ENCODE results near the gene CD247. TPM values are rescaled to one million over a fixed set of nuclear protein-coding genes. Genes with fewer than 3 reads are reported as not detected.

Gene CD247
- total and polyA plus RNA-seq, 9 of the 15 experiments (the other 6 are each of a cell fraction or from before 2014, with no cell fraction given), result 0.08 to 0.42 (median 0.28) TPM; not detected in 5

DNA sequence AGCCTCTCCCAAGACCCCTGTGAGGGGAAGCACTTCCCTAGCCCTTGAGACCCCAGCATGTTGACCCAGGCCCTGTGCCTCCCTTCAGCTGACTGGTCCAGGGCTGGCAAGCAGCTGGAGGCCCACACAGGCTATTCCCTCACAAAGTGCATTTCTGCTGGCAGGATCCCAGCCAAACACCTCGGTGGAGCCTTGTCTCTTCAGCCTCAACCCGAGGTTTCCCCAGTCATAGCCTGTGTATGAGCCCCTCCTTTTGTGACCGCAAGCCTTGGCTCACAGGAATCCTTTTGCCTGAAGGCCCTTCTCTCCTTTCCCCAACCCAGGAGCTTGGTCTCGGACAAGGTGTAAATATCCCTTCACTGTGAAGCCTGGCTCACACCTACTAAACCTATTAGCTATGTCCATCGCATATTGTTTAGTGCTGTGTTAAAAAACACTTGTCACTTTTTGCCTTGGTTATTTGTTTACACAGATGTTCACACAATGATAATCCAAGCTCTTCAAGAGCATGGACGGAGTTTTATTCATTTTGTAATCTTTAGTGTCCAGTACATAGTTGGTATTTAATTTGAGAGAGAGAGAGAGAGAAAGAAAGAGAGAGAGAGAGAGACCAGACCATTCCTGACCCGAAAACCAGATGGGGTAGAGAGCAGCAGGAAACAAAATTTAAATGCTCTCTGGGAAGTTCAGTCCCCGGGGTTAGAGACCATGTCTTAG is 8.5 kb upstream of the CD247 start (continued):
- no peak for TF ChIP-seq SAFB (IDR thresholded peaks at IDR 0.05; ENCODE audit: borderline replicate concordance, low read depth, low read length)
- peak; percentile 74 for TF ChIP-seq CBFA2T3 (IDR thresholded peaks at IDR 0.05)
- TF ChIP-seq, protein P1, sequence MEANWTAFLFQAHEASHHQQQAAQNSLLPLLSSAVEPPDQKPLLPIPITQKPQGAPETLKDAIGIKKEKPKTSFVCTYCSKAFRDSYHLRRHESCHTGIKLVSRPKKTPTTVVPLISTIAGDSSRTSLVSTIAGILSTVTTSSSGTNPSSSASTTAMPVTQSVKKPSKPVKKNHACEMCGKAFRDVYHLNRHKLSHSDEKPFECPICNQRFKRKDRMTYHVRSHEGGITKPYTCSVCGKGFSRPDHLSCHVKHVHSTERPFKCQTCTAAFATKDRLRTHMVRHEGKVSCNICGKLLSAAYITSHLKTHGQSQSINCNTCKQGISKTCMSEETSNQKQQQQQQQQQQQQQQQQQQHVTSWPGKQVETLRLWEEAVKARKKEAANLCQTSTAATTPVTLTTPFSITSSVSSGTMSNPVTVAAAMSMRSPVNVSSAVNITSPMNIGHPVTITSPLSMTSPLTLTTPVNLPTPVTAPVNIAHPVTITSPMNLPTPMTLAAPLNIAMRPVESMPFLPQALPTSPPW (CRISPR knock-in tag; IDR thresholded peaks at IDR 0.05), result no peak; the same call in 1 of the 2 replicates
- no peak for TF ChIP-seq CHD2 (IDR thresholded peaks at IDR 0.05; ENCODE audit: low read depth, low read length)
- no peak for TF ChIP-seq MYNN (IDR thresholded peaks at IDR 0.05)
- TF ChIP-seq MYNN (CRISPR knock-in tag; IDR thresholded peaks at IDR 0.05), result no peak
- no peak for TF ChIP-seq RHOXF2B (CRISPR knock-in tag; conservative IDR thresholded peaks at IDR 0.05)
- no peak for TF ChIP-seq ELF4 (CRISPR knock-in tag; IDR thresholded peaks at IDR 0.05)
- TF ChIP-seq CREM (IDR thresholded peaks at IDR 0.05; ENCODE audit: low read depth), result no peak
- TF ChIP-seq, protein P2, sequence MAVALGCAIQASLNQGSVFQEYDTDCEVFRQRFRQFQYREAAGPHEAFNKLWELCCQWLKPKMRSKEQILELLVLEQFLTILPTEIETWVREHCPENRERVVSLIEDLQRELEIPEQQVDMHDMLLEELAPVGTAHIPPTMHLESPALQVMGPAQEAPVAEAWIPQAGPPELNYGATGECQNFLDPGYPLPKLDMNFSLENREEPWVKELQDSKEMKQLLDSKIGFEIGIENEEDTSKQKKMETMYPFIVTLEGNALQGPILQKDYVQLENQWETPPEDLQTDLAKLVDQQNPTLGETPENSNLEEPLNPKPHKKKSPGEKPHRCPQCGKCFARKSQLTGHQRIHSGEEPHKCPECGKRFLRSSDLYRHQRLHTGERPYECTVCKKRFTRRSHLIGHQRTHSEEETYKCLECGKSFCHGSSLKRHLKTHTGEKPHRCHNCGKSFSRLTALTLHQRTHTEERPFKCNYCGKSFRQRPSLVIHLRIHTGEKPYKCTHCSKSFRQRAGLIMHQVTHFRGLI (CRISPR knock-in tag; IDR thresholded peaks at IDR 0.05), result no peak
- TF ChIP-seq GATAD2B (IDR thresholded peaks at IDR 0.05; ENCODE audit: borderline replicate concordance), result no peak
- peak; percentile 42 for TF ChIP-seq EP300 (IDR thresholded peaks at IDR 0.05; ENCODE audit: low read length)
- no peak for TF ChIP-seq SMAD1 (IDR thresholded peaks at IDR 0.05; ENCODE audit: low read depth, low read length, partially characterized antibody)
- peak; percentile 69; the same call in 1 of the 2 replicates for TF ChIP-seq DPF2 (IDR thresholded peaks at IDR 0.05)
- TF ChIP-seq SP1 (CRISPR knock-in tag; IDR thresholded peaks at IDR 0.05), result no peak
- TF ChIP-seq ZNF239 (CRISPR knock-in tag; IDR thresholded peaks at IDR 0.05), result no peak
- TF ChIP-seq ETV6 (IDR thresholded peaks at IDR 0.05; ENCODE audit: borderline replicate concordance in 1 of 2, low read depth in 2 of 2, low read length in 1 of 2), result no peak
- no peak for TF ChIP-seq ETV6 (CRISPR knock-in tag; IDR thresholded peaks at IDR 0.05; ENCODE audit: borderline replicate concordance)
- TF ChIP-seq KHSRP (IDR thresholded peaks at IDR 0.05), result no peak
- no peak for TF ChIP-seq SIRT6 (IDR thresholded peaks at IDR 0.05; ENCODE audit: low read depth, low read length)
- TF ChIP-seq CBFA2T2 (conservative IDR thresholded peaks at IDR 0.05), result peak; percentile 45
- TF ChIP-seq, protein P3, sequence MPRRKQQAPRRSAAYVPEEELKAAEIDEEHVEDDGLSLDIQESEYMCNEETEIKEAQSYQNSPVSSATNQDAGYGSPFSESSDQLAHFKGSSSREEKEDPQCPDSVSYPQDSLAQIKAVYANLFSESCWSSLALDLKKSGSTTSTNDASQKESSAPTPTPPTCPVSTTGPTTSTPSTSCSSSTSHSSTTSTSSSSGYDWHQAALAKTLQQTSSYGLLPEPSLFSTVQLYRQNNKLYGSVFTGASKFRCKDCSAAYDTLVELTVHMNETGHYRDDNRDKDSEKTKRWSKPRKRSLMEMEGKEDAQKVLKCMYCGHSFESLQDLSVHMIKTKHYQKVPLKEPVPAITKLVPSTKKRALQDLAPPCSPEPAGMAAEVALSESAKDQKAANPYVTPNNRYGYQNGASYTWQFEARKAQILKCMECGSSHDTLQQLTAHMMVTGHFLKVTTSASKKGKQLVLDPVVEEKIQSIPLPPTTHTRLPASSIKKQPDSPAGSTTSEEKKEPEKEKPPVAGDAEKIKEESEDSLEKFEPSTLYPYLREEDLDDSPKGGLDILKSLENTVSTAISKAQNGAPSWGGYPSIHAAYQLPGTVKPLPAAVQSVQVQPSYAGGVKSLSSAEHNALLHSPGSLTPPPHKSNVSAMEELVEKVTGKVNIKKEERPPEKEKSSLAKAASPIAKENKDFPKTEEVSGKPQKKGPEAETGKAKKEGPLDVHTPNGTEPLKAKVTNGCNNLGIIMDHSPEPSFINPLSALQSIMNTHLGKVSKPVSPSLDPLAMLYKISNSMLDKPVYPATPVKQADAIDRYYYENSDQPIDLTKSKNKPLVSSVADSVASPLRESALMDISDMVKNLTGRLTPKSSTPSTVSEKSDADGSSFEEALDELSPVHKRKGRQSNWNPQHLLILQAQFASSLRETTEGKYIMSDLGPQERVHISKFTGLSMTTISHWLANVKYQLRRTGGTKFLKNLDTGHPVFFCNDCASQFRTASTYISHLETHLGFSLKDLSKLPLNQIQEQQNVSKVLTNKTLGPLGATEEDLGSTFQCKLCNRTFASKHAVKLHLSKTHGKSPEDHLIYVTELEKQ (CRISPR knock-in tag; IDR thresholded peaks at IDR 0.05), result no peak
- peak; percentile 82 for TF ChIP-seq TAL1 (IDR thresholded peaks at IDR 0.05)
- TF ChIP-seq ASH1L (IDR thresholded peaks at IDR 0.05; ENCODE audit: borderline replicate concordance, low read depth, partially characterized antibody), result no peak
- no peak for TF ChIP-seq ZZZ3 (IDR thresholded peaks at IDR 0.05)
- peak; percentile 80 for TF ChIP-seq MTA2 (IDR thresholded peaks at IDR 0.05; ENCODE audit: low read depth)
- no peak for TF ChIP-seq ETV5 (CRISPR knock-in tag; IDR thresholded peaks at IDR 0.05; ENCODE audit: low read depth)
